H54 (cell line): ENCODE results near the gene PCDH17.

Source experiments
- DNase-seq: peaks from one replicate; pipeline ENCODE4 v3.0.0; 2011; ENCODE audit warnings: low spot score, mixed read lengths; ENCODE audit not compliant: insufficient read length
- FAIRE-seq: peaks from 3 replicates; lab custom pipeline; 2011; peaks lifted over from hg19 to GRCh38; lab: Jason Lieb, UNC
- POLR2A ChIP-seq: IDR thresholded peaks from 2 replicates; pipeline ENCODE4 v1.6.1; 2011; ENCODE audit warnings: low read depth, mild to moderate bottlenecking, low read length

Gene PCDH17

GRCh38 chr13:57734306-57734705 lies 102.8 kb downstream of the PCDH17 start:
- FAIRE-seq (no peak), DNase-seq (no peak)
- TF ChIP-seq POLR2A, result no peak

- TF ChIP-seq POLR2A, result no peak
- DNase-seq, result no peak
- FAIRE-seq, result no peak
Measured at GRCh38 chr13:57739089-57739488, 107.5 kb downstream of the PCDH17 start.

- no peak for TF ChIP-seq POLR2A
- DNase-seq (no peak), FAIRE-seq (no peak)
Measured at GRCh38 chr13:57739543-57740190, 108.1 kb downstream of the PCDH17 start.

GRCh38 chr13:57740719-57741118 lies 109.2 kb downstream of the PCDH17 start:
- DNase-seq (no peak), FAIRE-seq (no peak)
- no peak for TF ChIP-seq POLR2A

GRCh38 chr13:57748096-57748495 lies 116.6 kb downstream of the PCDH17 start:
- TF ChIP-seq POLR2A, result no peak
- FAIRE-seq (no peak), DNase-seq (no peak)

- no peak for DNase-seq
- FAIRE-seq, result no peak
- TF ChIP-seq POLR2A, result no peak
Measured at GRCh38 chr13:57760951-57761350, 129.4 kb downstream of the PCDH17 start.

GRCh38 chr13:57763689-57764088 lies 132.1 kb downstream of the PCDH17 start:
- TF ChIP-seq POLR2A, result no peak
- FAIRE-seq (no peak), DNase-seq (no peak)
